ENCODE results near the gene CRMP1. TPM values are rescaled to one million over a fixed set of nuclear protein-coding genes. Genes with fewer than 3 reads are reported as not detected.

Gene CRMP1
- total and polyA plus RNA-seq, 2 of the 4 experiments (the other 2 are of a cell fraction) = 4.1 to 7.4 TPM

DNA sequence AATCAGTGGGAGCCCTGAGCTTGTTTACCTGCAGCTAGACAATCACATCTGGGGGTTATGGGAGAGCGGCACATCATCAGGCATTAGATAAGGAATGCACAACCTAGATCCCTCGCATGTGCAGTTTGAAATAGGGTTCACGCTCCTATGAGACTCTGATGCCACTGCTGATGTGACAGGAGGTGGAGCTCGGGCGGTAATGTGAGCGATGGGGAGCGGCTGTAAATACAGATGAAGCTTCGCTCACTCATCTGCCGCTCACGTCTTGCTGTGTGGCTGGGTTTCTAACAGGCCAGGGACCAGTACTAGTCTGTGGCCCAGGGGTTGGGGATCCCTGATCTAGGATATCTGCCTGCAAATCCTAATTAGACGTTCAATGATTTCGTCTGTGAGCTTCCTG, 90.3 kb downstream of the CRMP1 start:
- Histone ChIP-seq H3K79me1 (ENCODE audit: low read depth in 1 of 2, low read length in 2 of 2) (no peaks in the 10 kb centered on the region), H3K27ac (ENCODE audit: insufficient read depth, low read length) (no peak overlapping the region), H3K23ac (ENCODE audit: low read depth, low read length) (no peak overlapping the region), H3K4me3 (ENCODE audit: insufficient read depth, low read depth, low read length) (no peak overlapping the region), H3K4me1 (ENCODE audit: control insufficient read depth, insufficient read depth, low read length) (peaks cover 3% of the 10 kb centered on the region; the same call in 1 of the 2 replicates), H2AK5ac (ENCODE audit: low read depth, low read length) (no peak overlapping the region), H2AK9ac (replicated peaks; ENCODE audit: low read depth, low read length, poor library complexity) (no peak overlapping the region), H2BK15ac (ENCODE audit: low read depth, low read length) (no peak overlapping the region), H3K36me3 (ENCODE audit: control insufficient read depth, insufficient read depth, low read length) (peaks cover 63% of the 10 kb centered on the region), H4K5ac (ENCODE audit: low read depth, low read length) (no peak overlapping the region), H3K27me3 (ENCODE audit: control insufficient read depth, insufficient read depth, low read length) (no peaks in the 10 kb centered on the region), H3K9me3 (ENCODE audit: control insufficient read depth, insufficient read depth, low read length) (no peaks in the 10 kb centered on the region), H3K9ac (ENCODE audit: low read depth, low read length) (no peak overlapping the region), H2AFZ (replicated peaks; ENCODE audit: low read length, poor library complexity) (no peak overlapping the region), H3K4ac (ENCODE audit: low read depth, low read length) (no peak overlapping the region), H2BK120ac (ENCODE audit: low read depth, low read length) (no peak overlapping the region), H3K14ac (replicated peaks; ENCODE audit: low read depth, low read length) (no peak overlapping the region), H3K18ac (ENCODE audit: low read depth, low read length) (no peak overlapping the region), H2BK5ac (ENCODE audit: low read depth, low read length, poor library complexity, severe bottlenecking) (no peak overlapping the region), H3K9me1 (ENCODE audit: insufficient read depth, low read length) (no peaks in the 10 kb centered on the region; the same call in 1 of the 2 replicates), H2BK20ac (ENCODE audit: low read depth, low read length) (no peak overlapping the region), H4K8ac (ENCODE audit: low read depth in 2 of 2, low read length in 2 of 2) (no peak overlapping the region), H4K91ac (ENCODE audit: insufficient read depth, low read depth, low read length) (no peak overlapping the region), H3K56ac (ENCODE audit: extremely low read depth, insufficient read depth, low read length) (no peak overlapping the region), H3K4me2 (ENCODE audit: low read depth, low read length) (no peak overlapping the region), H4K20me1 (ENCODE audit: insufficient read depth, low read length) (no peaks in the 10 kb centered on the region)
- DNase-seq (no peak), ATAC-seq (ENCODE audit: low read depth) (no peak)
- dilution Hi-C loops (cut with HindIII; ENCODE audit: low sequenced_read_pairs, unreplicated experiment) = no loop called here
- intact Hi-C loops (cut with micrococcal nuclease) = no loop called here
- 98% methylated on average over 10 of the region's 12 CpGs; no CpG with 5 or more reads in 1 of the 2 experiments for WGBS, 2 experiments (ENCODE audit: extremely low coverage in 2 of 2, insufficient read length in 1 of 2)
- no peak for TF ChIP-seq MAZ (IDR thresholded peaks at IDR 0.05; ENCODE audit: borderline replicate concordance, low read depth, low read length)
- no peak for TF ChIP-seq RCOR1 (IDR thresholded peaks at IDR 0.05; ENCODE audit: insufficient replicate concordance, low read length)
- POLR2A ChIA-PET (ENCODE audit: unreplicated experiment) = no interaction called here
- BruUV-seq (replicated peaks) = no TSS peak
- in situ Hi-C loops (cut with MboI; ENCODE audit: low sequenced_read_pairs) = no loop called here
- CTCF ChIA-PET = no interaction called here
